COLO829 (cell line): Measurements from ENCODE around the gene TMEM63A.
"Not testable (repeated sequence)": the region's sequence is repeated elsewhere in the genome, so short reads cannot be mapped to it uniquely, and the experiment has no call there.

Source experiments
- DNase-seq: peaks from one replicate; pipeline ENCODE4 v3.0.0; 2012; ENCODE audit warnings: low spot score

Gene TMEM63A

DNA sequence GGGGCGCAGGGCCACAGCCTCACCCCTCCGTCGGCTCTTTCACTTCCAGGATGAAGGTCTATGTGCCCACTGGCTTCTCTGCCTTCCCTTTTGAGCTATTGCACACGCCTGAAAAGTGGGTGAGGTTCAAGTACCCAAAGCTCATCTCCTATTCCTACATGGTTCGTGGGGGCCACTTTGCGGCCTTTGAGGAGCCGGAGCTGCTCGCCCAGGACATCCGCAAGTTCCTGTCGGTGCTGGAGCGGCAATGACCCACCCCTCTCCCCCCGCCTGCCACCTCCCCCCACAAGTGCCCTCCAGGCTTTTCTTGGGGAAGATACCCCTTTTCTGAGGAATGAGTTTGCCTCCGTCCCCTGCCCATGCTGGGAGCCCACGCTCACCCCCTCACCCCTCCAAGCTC, 37.1 kb downstream of the TMEM63A start:
- no peak for DNase-seq

DNA sequence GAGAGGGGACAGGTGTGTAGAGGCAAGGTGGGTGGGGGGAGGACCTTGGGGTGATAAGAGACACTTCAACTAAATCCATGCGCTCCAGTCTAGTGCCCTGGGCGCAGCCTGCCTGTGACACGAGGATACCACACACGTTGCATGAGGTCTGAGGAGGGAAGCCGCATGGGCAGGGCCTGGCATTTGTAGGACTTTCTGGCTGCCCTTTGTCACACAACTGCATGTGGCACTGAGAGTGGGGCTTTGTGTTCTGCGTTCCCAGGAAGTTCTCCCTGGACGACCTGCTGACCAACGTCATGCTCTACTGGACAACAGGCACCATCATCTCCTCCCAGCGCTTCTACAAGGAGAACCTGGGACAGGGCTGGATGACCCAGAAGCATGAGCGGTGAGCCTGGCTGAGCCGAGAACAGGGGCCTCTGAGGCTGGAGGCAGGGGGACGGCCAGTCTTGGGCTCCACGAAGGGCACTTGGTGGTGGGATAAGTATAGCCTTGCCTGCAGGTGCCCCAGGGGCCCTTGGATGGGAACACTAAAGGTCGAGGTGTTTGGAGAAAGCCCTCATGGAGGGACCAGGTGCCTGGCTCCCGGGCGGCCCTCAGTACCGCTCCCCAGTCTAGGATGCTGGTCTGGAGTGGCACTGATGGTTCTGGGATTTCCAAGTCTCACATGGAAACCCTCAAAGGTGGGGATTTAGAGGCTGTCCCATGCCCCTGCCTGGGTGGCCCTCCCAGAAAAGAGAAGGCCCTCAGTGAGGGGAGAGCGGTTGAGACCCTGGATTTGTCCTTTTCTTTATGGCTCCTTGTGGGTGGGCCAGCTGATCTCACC, 37.7 kb downstream of the TMEM63A start:
- no peak for DNase-seq

- DNase-seq = no peak
These were observed 38.8 kb downstream of the TMEM63A start for GRCh38 chr1:225843426-225843795.

GRCh38 chr1:225842788-225843425, 39.3 kb downstream of the TMEM63A start:
- DNase-seq = no peak

DNA sequence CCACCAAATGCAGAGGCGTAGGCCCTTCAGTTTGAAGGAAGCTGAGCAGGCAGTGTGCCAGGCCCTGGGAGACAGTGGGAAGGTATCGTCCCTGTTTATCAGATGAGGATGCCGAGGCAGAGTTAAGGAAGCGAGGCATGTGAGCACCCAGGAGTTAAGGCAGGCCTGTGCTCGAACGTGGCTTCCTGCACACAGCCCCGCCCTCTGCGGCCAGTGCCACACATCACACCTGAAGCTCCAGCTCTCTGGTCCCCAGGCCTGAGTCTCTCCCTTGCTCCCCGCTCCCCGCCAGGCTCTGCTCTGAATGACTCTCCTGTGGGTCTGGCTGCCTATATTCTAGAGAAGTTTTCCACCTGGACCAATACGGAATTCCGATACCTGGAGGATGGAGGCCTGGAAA, 40.1 kb downstream of the TMEM63A start:
- DNase-seq = no peak

DNA sequence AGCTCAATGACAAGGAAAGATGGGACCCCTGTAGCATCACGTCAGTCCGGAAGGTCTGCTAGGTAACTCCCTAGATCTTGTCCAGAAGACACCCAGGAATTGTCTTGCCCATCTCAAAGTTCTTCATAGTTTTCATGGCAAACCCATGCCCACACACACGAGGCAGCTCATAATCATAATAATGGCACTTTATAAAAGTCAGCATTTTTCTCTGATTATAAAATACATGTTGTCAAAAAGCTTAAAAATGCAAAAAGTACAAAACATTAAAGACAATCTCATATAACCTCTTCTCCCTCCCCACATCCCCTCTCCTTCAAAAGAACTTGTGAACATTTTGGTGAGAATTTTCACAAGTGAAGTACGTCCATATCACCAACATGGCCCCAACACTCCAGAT, 41.5 kb downstream of the TMEM63A start:
- DNase-seq = no peak

GRCh38 chr1:225840223-225840610, 42.0 kb downstream of the TMEM63A start:
- DNase-seq = no peak

DNA sequence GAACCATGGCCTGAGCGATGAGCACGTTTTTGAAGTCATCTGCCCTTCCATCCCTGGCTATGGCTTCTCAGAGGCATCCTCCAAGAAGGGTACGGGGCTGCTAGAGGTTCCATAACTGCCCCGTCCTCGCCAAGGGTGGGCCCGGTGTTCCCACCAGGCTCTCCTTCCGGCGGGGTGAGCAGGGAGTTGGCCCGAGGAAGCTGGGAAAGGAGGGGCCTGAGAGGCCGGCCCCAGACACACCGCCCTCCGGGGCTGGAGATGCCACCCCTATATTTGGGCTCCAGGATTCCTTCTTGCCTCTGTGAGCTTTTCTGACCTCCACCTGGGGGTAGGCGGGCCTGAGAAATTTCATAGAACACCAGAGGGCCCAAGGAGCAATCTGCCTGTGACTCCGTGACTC, 43.4 kb downstream of the TMEM63A start:
- no peak for DNase-seq

- DNase-seq = not testable (repeated sequence)
These were observed 45.9 kb downstream of the TMEM63A start for GRCh38 chr1:225836296-225836695.

DNA sequence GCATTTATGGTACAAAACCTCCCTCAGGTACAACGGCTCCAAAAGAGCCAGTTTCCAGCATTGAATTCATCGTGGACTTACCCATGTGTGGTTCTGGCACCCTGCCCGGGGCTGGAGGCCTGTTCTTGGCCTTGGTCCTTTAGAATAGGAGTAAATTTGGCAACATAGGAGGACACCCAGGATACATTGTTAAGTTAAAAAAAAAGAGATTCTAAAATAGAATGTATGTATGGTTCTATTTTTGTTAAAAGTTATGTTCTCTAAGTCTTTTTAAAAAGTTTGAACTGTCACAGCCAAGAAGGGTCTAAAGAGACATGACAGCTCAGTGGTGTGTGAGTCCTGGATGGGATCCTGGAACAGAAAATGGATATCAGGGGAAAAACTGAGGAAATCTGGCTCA, 46.3 kb downstream of the TMEM63A start:
- DNase-seq = no peak

GRCh38 chr1:225834417-225835329, 47.5 kb downstream of the TMEM63A start:
- no peak for DNase-seq

- DNase-seq = no peak
These were observed 51.3 kb downstream of the TMEM63A start for GRCh38 chr1:225830841-225831240.

GRCh38 chr1:225828706-225829345, 53.4 kb downstream of the TMEM63A start:
- no peak for DNase-seq

GRCh38 chr1:225827076-225827475, 55.1 kb downstream of the TMEM63A start:
- DNase-seq = no peak

- no peak for DNase-seq
These were observed 56.6 kb downstream of the TMEM63A start for GRCh38 chr1:225825607-225826007.

DNA sequence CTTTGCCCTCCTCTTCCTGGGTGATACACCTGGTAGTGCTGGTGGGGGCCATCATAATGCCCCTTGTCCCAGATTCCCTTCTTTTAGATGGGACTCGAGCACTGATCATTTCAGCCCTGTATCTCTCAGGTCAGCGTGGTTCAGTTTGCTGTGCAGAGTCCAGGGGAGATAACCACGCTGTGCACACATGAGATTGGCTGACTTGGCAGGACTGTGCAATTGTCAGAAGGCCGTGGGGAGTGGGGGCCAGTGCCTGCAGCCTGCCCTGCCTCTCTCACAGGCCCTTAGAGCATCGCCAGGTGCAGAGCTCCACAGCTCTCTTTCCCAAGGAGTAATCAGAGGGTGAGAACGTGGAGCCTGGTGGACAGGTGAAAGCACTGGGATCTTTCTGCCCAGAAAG, 57.1 kb downstream of the TMEM63A start:
- no peak for DNase-seq

GRCh38 chr1:225824533-225824941, 57.6 kb downstream of the TMEM63A start:
- no peak for DNase-seq

- no peak for DNase-seq
These were observed 58.3 kb downstream of the TMEM63A start for GRCh38 chr1:225823811-225824261.

DNA sequence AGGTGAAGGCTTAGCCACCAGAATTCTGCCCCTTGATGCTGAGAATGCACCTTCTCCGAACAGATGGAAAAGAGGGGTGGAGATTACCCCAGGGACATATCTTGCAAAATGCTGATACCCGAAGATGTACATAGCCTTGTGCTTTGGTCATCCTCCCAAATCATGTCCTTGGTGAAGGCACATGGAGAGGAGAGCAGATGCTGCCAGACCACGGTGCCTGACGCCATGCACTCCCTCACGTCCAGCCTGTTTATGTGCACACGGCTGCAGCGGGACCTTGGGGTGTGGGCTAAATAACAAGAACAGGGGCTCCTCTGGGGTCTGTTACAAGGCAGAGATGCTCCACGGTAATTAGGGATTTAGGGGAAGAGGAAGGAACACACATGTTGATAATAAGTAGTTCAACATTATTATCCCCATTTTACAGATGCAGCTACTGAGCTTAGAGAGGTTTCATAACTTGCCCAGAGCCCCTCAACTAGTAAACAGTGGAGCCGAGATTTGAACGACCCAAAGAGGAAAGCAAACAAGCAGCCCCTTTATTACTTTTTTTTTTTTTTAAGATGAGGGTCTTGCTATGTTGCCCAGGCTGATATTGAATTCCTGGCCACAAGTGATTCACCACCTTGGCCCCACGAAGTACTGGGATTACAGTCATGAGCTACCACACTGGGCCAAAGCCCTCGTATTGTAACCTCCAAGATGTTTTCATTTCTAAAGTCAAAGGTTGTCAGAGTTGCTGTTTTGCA, 59.4 kb downstream of the TMEM63A start:
- no peak for DNase-seq

DNA sequence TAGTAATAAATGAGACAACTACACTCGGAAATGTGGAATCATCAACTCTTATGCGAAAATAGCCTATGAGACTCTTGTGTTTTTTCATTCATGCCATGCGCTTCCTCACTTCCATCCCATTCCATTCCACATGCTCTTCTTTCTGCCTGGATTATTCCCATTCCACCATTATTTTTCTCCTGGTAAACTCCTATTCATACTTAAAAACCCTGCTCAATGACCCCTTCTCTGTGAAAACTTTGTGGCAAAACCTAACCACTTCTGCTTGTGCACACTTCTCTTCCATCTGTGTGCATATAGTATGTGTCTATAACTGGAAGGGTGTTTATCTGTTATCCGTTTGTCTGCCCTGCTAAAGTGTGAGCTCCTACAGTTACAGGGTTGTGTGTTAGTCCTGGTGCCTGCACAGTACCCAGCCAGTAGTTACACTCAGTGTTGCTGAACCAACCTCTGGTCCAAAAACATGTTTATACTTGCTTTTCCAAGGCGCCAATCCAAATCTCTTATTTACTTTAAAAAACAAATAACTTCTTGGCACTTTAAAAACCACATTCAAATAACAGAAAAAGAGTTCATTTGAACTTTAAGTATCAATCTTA, 61.6 kb downstream of the TMEM63A start:
- no peak for DNase-seq
